Transverse colon (tissue), 4 donors: ENCODE data around the gene MAT2B. TPM values are rescaled to one million over a fixed set of nuclear protein-coding genes. Genes with fewer than 3 reads are reported as not detected.

Experiments
- DNase-seq: peaks from one replicate; pipeline ENCODE4 v3.0.0-alpha.2; 2019
- H3K27ac ChIP-seq, 4 donors: fragments of 200-600 bp; sonication (generic); 2 replicates each; pipeline ENCODE4 v1.5.1; 2016 to 2018; ENCODE audit warnings: inconsistent platforms in 4 of 4
- H3K27me3 ChIP-seq: fragments of 200-600 bp; sonication (generic); 2 replicates; pipeline ENCODE4 v1.5.1; 2017; ENCODE audit warnings: inconsistent platforms
- H3K36me3 ChIP-seq, 4 donors: fragments of 200-600 bp; sonication (generic); 2 replicates each; pipeline ENCODE4 v1.5.1; 2017 to 2019; ENCODE audit warnings: inconsistent platforms in 4 of 4
- H3K4me1 ChIP-seq, 4 donors: fragments of 200-600 bp; sonication (generic); 2 replicates each; pipeline ENCODE4 v1.5.1; 2017 to 2020; ENCODE audit warnings: inconsistent platforms in 4 of 4
- H3K4me3 ChIP-seq, 4 donors: fragments of 200-600 bp; sonication (generic); 1 replicate in 1 of 4; 2 replicates in 3 of 4; pipeline versions ENCODE4 v1.5.1 to v1.6.1; 2017 to 2019; ENCODE audit warnings: inconsistent platforms in 4 of 4
- H3K9me3 ChIP-seq, 2 donors: fragments of 200-600 bp; sonication (generic); 2 replicates each; pipeline ENCODE4 v1.5.1; 2017 to 2019; ENCODE audit warnings: inconsistent platforms in 2 of 2
- CTCF ChIP-seq, 5 experiments: fragments of 200-600 bp in 3 of 5; fragments of 450-650 bp in 2 of 5; sonication (generic) in 3 of 5; IDR thresholded peaks; 1 replicate in 2 of 5; 2 replicates in 3 of 5; pipeline ENCODE4 v1.5.1; 2016 to 2017; ENCODE audit warnings: antibody characterized with exemption in 5 of 5, inconsistent platforms in 3 of 5, mild to moderate bottlenecking in 2 of 5, moderate library complexity in 1 of 5
- EP300 ChIP-seq: sonication (generic); formaldehyde crosslinking; IDR thresholded peaks from one replicate; pipeline ENCODE4 v1.6.1; 2017; ENCODE audit warnings: antibody characterized with exemption, low read depth
- POLR2A ChIP-seq: fragments of 450-650 bp; IDR thresholded peaks from one replicate; pipeline ENCODE4 v1.6.1; 2016; ENCODE audit warnings: antibody characterized with exemption, mild to moderate bottlenecking, moderate library complexity
- POLR2AphosphoS5 ChIP-seq, 3 donors: sonication (generic); formaldehyde crosslinking; IDR thresholded peaks; one replicate each; pipeline ENCODE4 v1.6.1; 2016; ENCODE audit warnings: antibody characterized with exemption in 3 of 3
- WGBS, 2 donors: methylation state at CpG; one replicate each; pipeline ENCODE4 v1.1.5; 2018; ENCODE audit warnings: low coverage in 1 of 2; 5-methylcytosine and 5-hydroxymethylcytosine counted together
- in situ Hi-C, 4 donors: fragments of 200-750 bp; cut with MboI; loops; one replicate each; pipeline versions ENCODE4 v1.15.0 to v1.15.1; 2017; ENCODE audit warnings: low sequenced_read_pairs in 3 of 4, low pct_ligation_motif_present in 1 of 4, low pct_unique_long_range_greater_than_20kb in 1 of 4
- intact Hi-C: fragments of 100-400 bp; cut with DNase I; formaldehyde crosslinking; loops from one replicate; pipeline ENCODE4 v1.15.1; 2023; ENCODE audit warnings: low total_unique reads
- total RNA-seq, 4 donors: library from RNA; depleted of rRNA; stranded (reverse); fragments of >200 nt; gene quantifications; one replicate each; pipeline ENCODE4 v1.1.0, GENCODE V29; 2016

Gene MAT2B
- total RNA-seq, 4 donors from 2014 or later: 20.2 to 409 (median 71.6) TPM

DNA sequence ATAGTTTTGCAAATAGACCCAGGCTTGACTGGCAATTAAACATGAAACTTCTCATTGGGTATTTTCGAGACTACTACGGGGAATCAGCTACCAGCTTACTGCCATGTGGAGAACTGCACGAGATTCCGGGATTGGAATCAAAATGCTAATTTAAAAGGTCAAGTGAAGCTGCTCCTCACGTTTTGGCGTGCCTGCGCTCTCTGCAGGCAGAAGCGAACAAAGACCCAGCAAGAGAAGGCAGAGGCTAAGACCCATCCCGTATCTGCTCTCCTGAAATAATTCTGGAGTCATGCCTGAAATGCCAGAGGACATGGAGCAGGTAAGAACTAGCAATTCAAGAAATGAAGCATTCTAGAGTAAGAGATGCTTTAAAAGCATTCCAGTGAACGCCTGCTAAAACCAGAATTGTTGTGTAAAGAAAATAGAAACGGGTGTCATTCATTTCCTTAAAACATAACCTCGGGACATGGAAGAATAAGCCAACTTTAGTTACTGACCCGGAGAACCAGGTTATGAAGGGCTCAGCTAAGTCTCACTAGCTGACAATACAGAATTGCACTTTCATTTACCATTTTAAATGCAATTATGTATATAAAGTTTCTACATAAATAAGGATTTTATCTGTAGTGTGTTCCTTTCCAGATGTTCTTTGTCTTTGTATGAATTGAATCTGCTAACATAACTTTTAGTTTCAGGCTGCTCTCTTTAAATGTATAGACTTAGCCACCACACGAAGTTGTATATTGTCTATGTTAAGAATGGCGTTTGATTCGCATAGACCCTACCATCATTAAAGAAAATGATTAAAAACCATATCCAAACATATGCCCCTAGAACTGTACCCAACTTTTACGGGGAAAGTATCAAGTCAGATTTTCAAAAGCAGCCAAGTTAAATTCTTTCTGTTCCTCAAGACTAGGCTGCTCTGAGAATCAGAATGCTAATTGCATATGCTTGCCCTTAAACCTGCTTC lies 2.0 kb upstream of the MAT2B start:
- Histone ChIP-seq H3K4me3 (peak overlapping the region; percentile 22 to 98 (median 86)), H3K36me3 (no peaks in the 10 kb centered on the region), H3K9me3 (no peaks in the 10 kb centered on the region), H3K27me3 (no peaks in the 10 kb centered on the region), H3K27ac (peak overlapping the region; percentile 99 to 100 (median 99)), H3K4me1 (peaks cover 13 to 39% (median 22%) of the 10 kb centered on the region in 4 donors)
- TF ChIP-seq POLR2A (peak; percentile 55), EP300 (no peak), CTCF (IDR thresholded peaks at IDR 0.05) (peak in 2 of 5 experiments; percentile 16 to 31), POLR2AphosphoS5 (IDR thresholded peaks at IDR 0.05) (peak; percentile 64 to 74 (median 67))
- DNase-seq: peak; percentile 70
- WGBS, 2 donors: 0 to 2% methylated on average over 10 to 17 of the region's 17 CpGs
- intact Hi-C loops (loop anchor here (2.0 kb wide), 1 partner anchor 47 kb away; no protein-coding TSS in a partner anchor), in situ Hi-C loops (loop anchor here in 1 of 4 donors (10.0 kb wide), 1 partner anchor 49 kb away; no protein-coding TSS in a partner anchor)

GRCh38 chr5:163504079-163504931 lies 1.1 kb upstream of the MAT2B start:
- peaks cover 16 to 48% (median 29%) of the 10 kb centered on the region in 4 donors for H3K4me1 ChIP-seq
- no peaks in the 10 kb centered on the region for H3K9me3 ChIP-seq
- no peaks in the 10 kb centered on the region for H3K27me3 ChIP-seq
- peak overlapping the region; percentile 99 to 100 (median 99) for H3K27ac ChIP-seq
- H3K4me3 ChIP-seq: peak overlapping the region; percentile 45 to 98 (median 86)
- intact Hi-C loops (loop anchor here (2.0 kb wide), 1 partner anchor 48 kb away; no protein-coding TSS in a partner anchor), in situ Hi-C loops (loop anchor here in 1 of 4 donors (10.0 kb wide), 1 partner anchor 50 kb away; no protein-coding TSS in a partner anchor)
- H3K36me3 ChIP-seq: no peaks in the 10 kb centered on the region
- WGBS, 2 donors: 0% methylated on average over 17 to 27 of the region's 27 CpGs
- TF ChIP-seq EP300: no peak
- TF ChIP-seq POLR2AphosphoS5 (IDR thresholded peaks at IDR 0.05): peak; percentile 12 to 40 (median 32)
- peak; percentile 14 for TF ChIP-seq POLR2A
- DNase-seq: peak; percentile 60

DNA sequence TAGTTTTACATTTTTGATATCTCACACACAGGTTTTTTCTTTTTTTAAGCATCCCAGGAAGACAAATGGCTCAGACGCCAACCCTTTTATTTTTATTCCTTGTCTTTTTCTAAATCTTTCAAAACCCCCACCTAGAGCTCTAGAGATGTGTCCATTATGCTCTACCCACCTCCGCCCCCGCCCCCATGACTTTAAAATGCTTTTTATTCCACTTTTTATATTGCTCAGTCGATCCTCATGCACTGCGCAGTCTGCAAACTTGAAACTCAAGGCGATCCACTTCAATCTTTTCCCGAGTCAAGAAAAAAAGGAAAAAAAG lies 411 bp upstream of the MAT2B start:
- in situ Hi-C loops: loop anchor here in 1 of 4 donors (10.0 kb wide), 1 partner anchor 50 kb away; no protein-coding TSS in a partner anchor
- no peak for DNase-seq
- Histone ChIP-seq H3K27me3 (no peaks in the 10 kb centered on the region), H3K27ac (peak overlapping the region; percentile 99 to 100 (median 99)), H3K4me1 (peaks cover 23 to 56% (median 36%) of the 10 kb centered on the region in 4 donors), H3K36me3 (no peaks in the 10 kb centered on the region), H3K4me3 (peak overlapping the region; percentile 45 to 98 (median 86)), H3K9me3 (no peaks in the 10 kb centered on the region)
- intact Hi-C loops: loop anchor here (2.0 kb wide), 1 partner anchor 48 kb away; no protein-coding TSS in a partner anchor
- TF ChIP-seq EP300: no peak
- TF ChIP-seq POLR2A: no peak
- TF ChIP-seq POLR2AphosphoS5 (IDR thresholded peaks at IDR 0.05): no peak
- no peak for TF ChIP-seq CTCF (IDR thresholded peaks at IDR 0.05)
- WGBS, 2 donors: 0 to 1% methylated on average over 7 of the region's 7 CpGs

GRCh38 chr5:163506095-163506457 lies 657 bp downstream of the MAT2B start:
- Histone ChIP-seq H3K36me3 (no peaks in the 10 kb centered on the region), H3K9me3 (no peaks in the 10 kb centered on the region), H3K27me3 (no peaks in the 10 kb centered on the region), H3K27ac (peak overlapping the region; percentile 99 to 100 (median 99)), H3K4me1 (peaks cover 24 to 63% (median 38%) of the 10 kb centered on the region in 4 donors), H3K4me3 (peak overlapping the region; percentile 84 to 98 (median 88))
- TF ChIP-seq EP300: no peak
- TF ChIP-seq POLR2A: no peak
- TF ChIP-seq CTCF (IDR thresholded peaks at IDR 0.05): no peak
- no peak for DNase-seq
- intact Hi-C loops (no loop called here), in situ Hi-C loops (loop anchor here in 1 of 4 donors (10.0 kb wide), 1 partner anchor 51 kb away; no protein-coding TSS in a partner anchor)
- WGBS, 2 donors: 0 to 1% methylated on average over 2 to 9 of the region's 9 CpGs
